GM23338 (cell line): ENCODE data around the gene ABCD1. TPM values are rescaled to one million over a fixed set of nuclear protein-coding genes. Genes with fewer than 3 reads are reported as not detected.

Experiments
- ATAC-seq: fragments of 200-7000 bp; cut with Tn5 transposase; 3 replicates; pipeline ENCODE4 v1.9.1; 2020
- DNase-seq: peaks from one replicate; pipeline ENCODE4 v3.0.0-alpha.2; 2015; ENCODE audit warnings: low spot score
- H2AFZ ChIP-seq: fragments of 200-600 bp; sonication (generic); 2 replicates; pipeline ENCODE4 v1.8.0; 2016; ENCODE audit warnings: antibody characterized with exemption, mild to moderate bottlenecking, moderate library complexity
- H3F3A ChIP-seq: fragments of 200-600 bp; sonication (generic); replicated peaks from 2 replicates; pipeline ENCODE4 v1.8.0; 2017; ENCODE audit warnings: antibody characterized with exemption, mixed run types, low read depth
- H3K27ac ChIP-seq: fragments of 200-600 bp; sonication (generic); 2 replicates; pipeline ENCODE4 v1.6.1; 2016; ENCODE audit warnings: low read depth
- H3K27me3 ChIP-seq: fragments of 200-600 bp; sonication (generic); 2 replicates; pipeline ENCODE4 v1.8.0; 2016; ENCODE audit warnings: mild to moderate bottlenecking, mixed run types, moderate library complexity; ENCODE audit not compliant: insufficient read depth
- H3K36me3 ChIP-seq: fragments of 200-600 bp; sonication (generic); 2 replicates; pipeline ENCODE4 v1.8.0; 2016; ENCODE audit warnings: mild to moderate bottlenecking; ENCODE audit not compliant: insufficient read depth
- H3K4me1 ChIP-seq: fragments of 200-600 bp; sonication (generic); 2 replicates; pipeline ENCODE4 v1.8.0; 2016; ENCODE audit warnings: mild to moderate bottlenecking, moderate library complexity; ENCODE audit not compliant: insufficient read depth
- H3K4me2 ChIP-seq: fragments of 200-600 bp; sonication (generic); 2 replicates; pipeline ENCODE4 v1.7.1; 2017; ENCODE audit warnings: mixed run types
- H3K4me3 ChIP-seq: fragments of 200-600 bp; sonication (generic); 2 replicates; pipeline ENCODE4 v1.6.1; 2016; ENCODE audit warnings: mixed run types
- H3K79me2 ChIP-seq: fragments of 200-600 bp; sonication (generic); replicated peaks from 2 replicates; pipeline ENCODE4 v1.8.0; 2017; ENCODE audit warnings: mild to moderate bottlenecking; ENCODE audit not compliant: insufficient read depth
- H3K9me2 ChIP-seq: fragments of 200-600 bp; sonication (generic); 2 replicates; pipeline ENCODE4 v1.8.0; 2017; ENCODE audit not compliant: insufficient read depth
- H4K20me1 ChIP-seq: fragments of 200-600 bp; sonication (generic); replicated peaks from 2 replicates; pipeline ENCODE4 v1.8.0; 2017; ENCODE audit warnings: mild to moderate bottlenecking; ENCODE audit not compliant: insufficient read depth
- H3K27ac Mint-ChIP-seq: 2 replicates; pipeline ENCODE4 v1.8.0; 2020; ENCODE audit warnings: inconsistent platforms, mild to moderate bottlenecking, moderate library complexity, mixed read lengths
- H3K27me3 Mint-ChIP-seq: 3 replicates; pipeline ENCODE4 v1.8.0; 2022; ENCODE audit warnings: low read depth, mild to moderate bottlenecking, moderate library complexity, mixed read lengths, inconsistent platforms; ENCODE audit not compliant: insufficient read depth, poor library complexity
- H3K36me3 Mint-ChIP-seq: 3 replicates; pipeline ENCODE4 v1.8.0; 2021; ENCODE audit warnings: low read depth, mild to moderate bottlenecking, inconsistent platforms, moderate library complexity, mixed read lengths
- H3K4me1 Mint-ChIP-seq: 3 replicates; pipeline ENCODE4 v1.8.0; 2020; ENCODE audit warnings: mild to moderate bottlenecking, inconsistent platforms, mixed read lengths
- H3K4me3 Mint-ChIP-seq: 3 replicates; pipeline ENCODE4 v1.8.0; 2021; ENCODE audit warnings: moderate library complexity, mild to moderate bottlenecking, inconsistent platforms, mixed read lengths
- H3K9me3 Mint-ChIP-seq: 3 replicates; pipeline ENCODE4 v1.8.0; 2020; ENCODE audit warnings: moderate library complexity, mild to moderate bottlenecking, inconsistent platforms, mixed read lengths
- CREB1 ChIP-seq: fragments of 250-450 bp; sonication (Bioruptor Pico); IDR thresholded peaks from 2 replicates; pipeline ENCODE4 v1.5.0; 2020; ENCODE audit warnings: low read depth, mild to moderate bottlenecking, moderate library complexity
- CTCF ChIP-seq, 2 experiments: fragments of 200-600 bp in 1 of 2; sonication (generic) in 1 of 2; conservative IDR thresholded peaks; 2 replicates each; pipeline versions ENCODE4 v1.5.1 to v1.6.1; 2016 to 2017; ENCODE audit warnings: antibody characterized with exemption in 2 of 2, low read depth in 2 of 2, mild to moderate bottlenecking in 2 of 2, moderate library complexity in 1 of 2
- ETS1 ChIP-seq: IDR thresholded peaks from 2 replicates; pipeline ENCODE4 v1.6.1; 2016; ENCODE audit warnings: antibody characterized with exemption
- EZH2 ChIP-seq: fragments of 200-600 bp; sonication (generic); IDR thresholded peaks from one replicate; pipeline ENCODE4 v1.8.0; 2017; ENCODE audit warnings: antibody characterized with exemption, mild to moderate bottlenecking, low read depth; ENCODE audit not compliant: unreplicated experiment
- EZH2phosphoT487 ChIP-seq: fragments of 200-600 bp; sonication (generic); IDR thresholded peaks from one replicate; pipeline ENCODE4 v1.8.1; 2018; ENCODE audit warnings: antibody characterized with exemption; ENCODE audit not compliant: unreplicated experiment
- JUNB ChIP-seq: IDR thresholded peaks from one replicate; pipeline ENCODE4 v1.6.1; 2016; ENCODE audit warnings: antibody characterized with exemption; ENCODE audit not compliant: unreplicated experiment
- NANOG ChIP-seq: IDR thresholded peaks from 2 replicates; pipeline ENCODE4 v1.6.1; 2016; ENCODE audit warnings: antibody characterized with exemption, borderline replicate concordance
- POLR2AphosphoS5 ChIP-seq: IDR thresholded peaks from 2 replicates; pipeline ENCODE4 v1.6.1; 2016; ENCODE audit warnings: antibody characterized with exemption, low read depth
- STAT1 ChIP-seq: IDR thresholded peaks from one replicate; pipeline ENCODE4 v1.6.1; 2016; ENCODE audit warnings: antibody characterized with exemption; ENCODE audit not compliant: unreplicated experiment
- ZNF114 ChIP-seq: fragments of 250-450 bp; sonication (Bioruptor Pico); IDR thresholded peaks from 2 replicates; pipeline ENCODE4 v1.5.0; 2020; ENCODE audit warnings: mild to moderate bottlenecking, moderate library complexity
- ZNF331 ChIP-seq: fragments of 250-450 bp; sonication (Bioruptor Pico); IDR thresholded peaks from 2 replicates; pipeline ENCODE4 v1.5.0; 2020; ENCODE audit warnings: low read depth, mild to moderate bottlenecking, moderate library complexity
- polyA plus RNA-seq: library from polyadenylated mRNA; unstranded; fragments of >200 nt; fragmentation: Nextera tagmentation; extraction: Ambion mirVana; gene quantifications from 2 replicates; pipeline ENCODE4 v1.2.1, GENCODE V29; 2016
- total RNA-seq: library from RNA; depleted of rRNA; stranded (reverse); fragments of >200 nt; shearing (Covaris generic); gene quantifications from 2 replicates; pipeline ENCODE4 v1.2.3, GENCODE V29; 2014
- TF ChIP-seq, protein P1 (sequence below): IDR thresholded peaks from one replicate; pipeline ENCODE4 v1.6.1; 2018; ENCODE audit warnings: antibody characterized with exemption; ENCODE audit not compliant: unreplicated experiment
- TF ChIP-seq, protein P2 (sequence below): fragments of 250-450 bp; sonication (Bioruptor Pico); IDR thresholded peaks from 2 replicates; pipeline ENCODE4 v1.5.0; 2020; ENCODE audit warnings: mild to moderate bottlenecking, moderate library complexity

The ABCD1 gene
- total and polyA plus RNA-seq, 2 experiments from 2014 or later, result 2.4 to 8.9 TPM

DNA sequence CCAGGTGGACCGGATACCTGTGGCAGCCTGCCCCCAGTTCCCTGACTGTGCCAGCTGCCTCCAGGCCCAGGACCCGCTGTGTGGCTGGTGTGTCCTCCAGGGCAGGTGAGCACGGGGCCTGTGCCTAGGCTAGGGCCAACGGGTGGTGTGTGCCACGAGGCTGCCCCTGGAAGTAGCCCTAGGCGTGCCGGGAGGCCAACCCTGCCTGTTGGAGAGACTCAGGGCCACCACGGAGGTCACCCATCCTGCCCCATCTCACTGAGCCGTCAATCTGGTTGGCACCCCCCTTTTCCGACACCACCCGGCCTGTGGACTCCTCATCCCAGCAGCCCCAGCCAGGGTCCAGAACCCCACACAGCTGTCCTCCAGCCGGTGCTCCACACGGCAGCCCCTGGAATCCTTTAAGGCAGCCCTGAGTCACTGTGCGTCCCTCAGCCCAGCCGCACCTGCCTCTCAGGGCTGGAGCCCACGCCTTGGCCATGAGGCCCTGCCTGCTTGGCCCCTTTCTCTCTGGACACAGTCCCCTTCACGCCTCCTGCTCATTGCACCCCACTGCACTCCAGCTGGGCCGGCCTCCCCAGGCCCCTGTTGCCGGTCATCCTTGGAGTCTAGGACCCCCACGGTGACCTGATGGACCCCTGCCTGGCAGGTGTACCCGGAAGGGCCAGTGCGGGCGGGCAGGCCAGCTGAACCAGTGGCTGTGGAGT lies 44.7 kb downstream of the ABCD1 start:
- H3K9me3 Mint-ChIP-seq, result no peaks in the 10 kb centered on the region
- Histone ChIP-seq H3K4me3 (no peak overlapping the region), H3K4me2 (no peak overlapping the region), H3K36me3 (no peaks in the 10 kb centered on the region), H3K9me2 (no peaks in the 10 kb centered on the region), H3K79me2 (no peaks in the 10 kb centered on the region), H3F3A (no peaks in the 10 kb centered on the region), H3K27me3 (no peaks in the 10 kb centered on the region), H4K20me1 (no peaks in the 10 kb centered on the region), H3K4me1 (no peaks in the 10 kb centered on the region), H3K27ac (no peak overlapping the region), H2AFZ (no peak overlapping the region)
- H3K4me1 Mint-ChIP-seq, result peaks cover 5% of the 10 kb centered on the region; the same call in 2 of the 3 replicates
- no peak overlapping the region for H3K27ac Mint-ChIP-seq
- no peak for TF ChIP-seq EZH2phosphoT487
- no peak for TF ChIP-seq ZNF331 (CRISPR knock-in tag)
- no peak for TF ChIP-seq STAT1
- TF ChIP-seq JUNB, result no peak
- TF ChIP-seq ZNF114, result no peak
- TF ChIP-seq ETS1, result no peak
- no peak for TF ChIP-seq POLR2AphosphoS5
- no peak for TF ChIP-seq EZH2
- TF ChIP-seq CREB1 (CRISPR knock-in tag), result no peak
- TF ChIP-seq, protein P1, sequence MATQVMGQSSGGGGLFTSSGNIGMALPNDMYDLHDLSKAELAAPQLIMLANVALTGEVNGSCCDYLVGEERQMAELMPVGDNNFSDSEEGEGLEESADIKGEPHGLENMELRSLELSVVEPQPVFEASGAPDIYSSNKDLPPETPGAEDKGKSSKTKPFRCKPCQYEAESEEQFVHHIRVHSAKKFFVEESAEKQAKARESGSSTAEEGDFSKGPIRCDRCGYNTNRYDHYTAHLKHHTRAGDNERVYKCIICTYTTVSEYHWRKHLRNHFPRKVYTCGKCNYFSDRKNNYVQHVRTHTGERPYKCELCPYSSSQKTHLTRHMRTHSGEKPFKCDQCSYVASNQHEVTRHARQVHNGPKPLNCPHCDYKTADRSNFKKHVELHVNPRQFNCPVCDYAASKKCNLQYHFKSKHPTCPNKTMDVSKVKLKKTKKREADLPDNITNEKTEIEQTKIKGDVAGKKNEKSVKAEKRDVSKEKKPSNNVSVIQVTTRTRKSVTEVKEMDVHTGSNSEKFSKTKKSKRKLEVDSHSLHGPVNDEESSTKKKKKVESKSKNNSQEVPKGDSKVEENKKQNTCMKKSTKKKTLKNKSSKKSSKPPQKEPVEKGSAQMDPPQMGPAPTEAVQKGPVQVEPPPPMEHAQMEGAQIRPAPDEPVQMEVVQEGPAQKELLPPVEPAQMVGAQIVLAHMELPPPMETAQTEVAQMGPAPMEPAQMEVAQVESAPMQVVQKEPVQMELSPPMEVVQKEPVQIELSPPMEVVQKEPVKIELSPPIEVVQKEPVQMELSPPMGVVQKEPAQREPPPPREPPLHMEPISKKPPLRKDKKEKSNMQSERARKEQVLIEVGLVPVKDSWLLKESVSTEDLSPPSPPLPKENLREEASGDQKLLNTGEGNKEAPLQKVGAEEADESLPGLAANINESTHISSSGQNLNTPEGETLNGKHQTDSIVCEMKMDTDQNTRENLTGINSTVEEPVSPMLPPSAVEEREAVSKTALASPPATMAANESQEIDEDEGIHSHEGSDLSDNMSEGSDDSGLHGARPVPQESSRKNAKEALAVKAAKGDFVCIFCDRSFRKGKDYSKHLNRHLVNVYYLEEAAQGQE, result no peak
- TF ChIP-seq, protein P2, sequence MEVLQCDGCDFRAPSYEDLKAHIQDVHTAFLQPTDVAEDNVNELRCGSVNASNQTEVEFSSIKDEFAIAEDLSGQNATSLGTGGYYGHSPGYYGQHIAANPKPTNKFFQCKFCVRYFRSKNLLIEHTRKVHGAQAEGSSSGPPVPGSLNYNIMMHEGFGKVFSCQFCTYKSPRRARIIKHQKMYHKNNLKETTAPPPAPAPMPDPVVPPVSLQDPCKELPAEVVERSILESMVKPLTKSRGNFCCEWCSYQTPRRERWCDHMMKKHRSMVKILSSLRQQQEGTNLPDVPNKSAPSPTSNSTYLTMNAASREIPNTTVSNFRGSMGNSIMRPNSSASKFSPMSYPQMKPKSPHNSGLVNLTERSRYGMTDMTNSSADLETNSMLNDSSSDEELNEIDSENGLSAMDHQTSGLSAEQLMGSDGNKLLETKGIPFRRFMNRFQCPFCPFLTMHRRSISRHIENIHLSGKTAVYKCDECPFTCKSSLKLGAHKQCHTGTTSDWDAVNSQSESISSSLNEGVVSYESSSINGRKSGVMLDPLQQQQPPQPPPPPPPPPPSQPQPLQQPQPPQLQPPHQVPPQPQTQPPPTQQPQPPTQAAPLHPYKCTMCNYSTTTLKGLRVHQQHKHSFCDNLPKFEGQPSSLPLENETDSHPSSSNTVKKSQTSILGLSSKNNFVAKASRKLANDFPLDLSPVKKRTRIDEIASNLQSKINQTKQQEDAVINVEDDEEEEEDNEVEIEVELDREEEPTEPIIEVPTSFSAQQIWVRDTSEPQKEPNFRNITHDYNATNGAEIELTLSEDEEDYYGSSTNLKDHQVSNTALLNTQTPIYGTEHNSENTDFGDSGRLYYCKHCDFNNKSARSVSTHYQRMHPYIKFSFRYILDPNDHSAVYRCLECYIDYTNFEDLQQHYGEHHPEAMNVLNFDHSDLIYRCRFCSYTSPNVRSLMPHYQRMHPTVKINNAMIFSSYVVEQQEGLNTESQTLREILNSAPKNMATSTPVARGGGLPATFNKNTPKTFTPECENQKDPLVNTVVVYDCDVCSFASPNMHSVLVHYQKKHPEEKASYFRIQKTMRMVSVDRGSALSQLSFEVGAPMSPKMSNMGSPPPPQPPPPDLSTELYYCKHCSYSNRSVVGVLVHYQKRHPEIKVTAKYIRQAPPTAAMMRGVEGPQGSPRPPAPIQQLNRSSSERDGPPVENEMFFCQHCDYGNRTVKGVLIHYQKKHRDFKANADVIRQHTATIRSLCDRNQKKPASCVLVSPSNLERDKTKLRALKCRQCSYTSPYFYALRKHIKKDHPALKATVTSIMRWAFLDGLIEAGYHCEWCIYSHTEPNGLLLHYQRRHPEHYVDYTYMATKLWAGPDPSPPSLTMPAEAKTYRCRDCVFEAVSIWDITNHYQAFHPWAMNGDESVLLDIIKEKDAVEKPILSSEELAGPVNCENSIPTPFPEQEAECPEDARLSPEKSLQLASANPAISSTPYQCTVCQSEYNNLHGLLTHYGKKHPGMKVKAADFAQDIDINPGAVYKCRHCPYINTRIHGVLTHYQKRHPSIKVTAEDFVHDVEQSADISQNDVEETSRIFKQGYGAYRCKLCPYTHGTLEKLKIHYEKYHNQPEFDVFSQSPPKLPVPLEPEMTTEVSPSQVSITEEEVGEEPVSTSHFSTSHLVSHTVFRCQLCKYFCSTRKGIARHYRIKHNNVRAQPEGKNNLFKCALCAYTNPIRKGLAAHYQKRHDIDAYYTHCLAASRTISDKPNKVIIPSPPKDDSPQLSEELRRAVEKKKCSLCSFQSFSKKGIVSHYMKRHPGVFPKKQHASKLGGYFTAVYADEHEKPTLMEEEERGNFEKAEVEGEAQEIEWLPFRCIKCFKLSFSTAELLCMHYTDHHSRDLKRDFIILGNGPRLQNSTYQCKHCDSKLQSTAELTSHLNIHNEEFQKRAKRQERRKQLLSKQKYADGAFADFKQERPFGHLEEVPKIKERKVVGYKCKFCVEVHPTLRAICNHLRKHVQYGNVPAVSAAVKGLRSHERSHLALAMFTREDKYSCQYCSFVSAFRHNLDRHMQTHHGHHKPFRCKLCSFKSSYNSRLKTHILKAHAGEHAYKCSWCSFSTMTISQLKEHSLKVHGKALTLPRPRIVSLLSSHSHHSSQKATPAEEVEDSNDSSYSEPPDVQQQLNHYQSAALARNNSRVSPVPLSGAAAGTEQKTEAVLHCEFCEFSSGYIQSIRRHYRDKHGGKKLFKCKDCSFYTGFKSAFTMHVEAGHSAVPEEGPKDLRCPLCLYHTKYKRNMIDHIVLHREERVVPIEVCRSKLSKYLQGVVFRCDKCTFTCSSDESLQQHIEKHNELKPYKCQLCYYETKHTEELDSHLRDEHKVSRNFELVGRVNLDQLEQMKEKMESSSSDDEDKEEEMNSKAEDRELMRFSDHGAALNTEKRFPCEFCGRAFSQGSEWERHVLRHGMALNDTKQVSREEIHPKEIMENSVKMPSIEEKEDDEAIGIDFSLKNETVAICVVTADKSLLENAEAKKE (CRISPR knock-in tag), result no peak
- TF ChIP-seq CTCF (conservative IDR thresholded peaks at IDR 0.05; ENCODE audit: low read depth in 2 of 2), result no peak
- no peak for TF ChIP-seq NANOG
- ATAC-seq (no peak), DNase-seq (no peak)
- H3K4me3 Mint-ChIP-seq, result no peak overlapping the region
- peaks cover 7% of the 10 kb centered on the region for H3K27me3 Mint-ChIP-seq
- H3K36me3 Mint-ChIP-seq, result no peaks in the 10 kb centered on the region
